GM13977 (cell line): ENCODE measurements around the gene ST7.

Source experiments
- DNase-seq: peaks from one replicate; pipeline ENCODE4 v3.0.0; 2012; ENCODE audit warnings: low spot score
- in situ Hi-C: fragments of 300-500 bp; cut with MboI; formaldehyde crosslinking; loops from one replicate; pipeline ENCODE4 v1.12.0; 2022; ENCODE audit warnings: low sequenced_read_pairs, low pct_unique_long_range_greater_than_20kb, mixed read lengths, inconsistent platforms; ENCODE audit not compliant: unreplicated experiment
- TF ChIP-seq, protein P1 (sequence below): IDR thresholded peaks from 2 replicates; pipeline ENCODE4 v1.5.1; 2012; ENCODE audit warnings: mild to moderate bottlenecking, control low read depth; ENCODE audit not compliant: insufficient read depth; ENCODE audit errors: extremely low read depth, missing control alignments

Gene ST7

DNA sequence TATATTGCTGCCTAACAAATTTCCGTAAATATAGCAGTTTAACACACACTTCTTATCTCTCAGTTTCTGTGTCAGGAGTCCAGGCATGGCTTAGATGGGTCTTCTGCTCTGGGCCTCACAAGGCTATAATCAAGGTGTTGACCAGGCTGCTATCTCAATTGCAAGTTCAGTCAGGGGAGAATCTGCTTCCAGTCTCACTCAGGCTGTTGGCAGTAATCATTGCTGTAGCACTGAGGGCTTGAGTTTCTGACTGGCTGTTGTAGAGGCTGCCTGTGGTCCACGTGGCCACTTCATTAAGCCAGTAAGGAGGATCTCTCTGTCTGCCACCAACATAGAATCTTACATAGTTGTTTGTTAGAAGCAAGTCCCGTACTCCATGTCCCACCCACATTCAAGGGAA, 138.4 kb downstream of the ST7 start:
- in situ Hi-C loops: no loop called here
- TF ChIP-seq, protein P1, sequence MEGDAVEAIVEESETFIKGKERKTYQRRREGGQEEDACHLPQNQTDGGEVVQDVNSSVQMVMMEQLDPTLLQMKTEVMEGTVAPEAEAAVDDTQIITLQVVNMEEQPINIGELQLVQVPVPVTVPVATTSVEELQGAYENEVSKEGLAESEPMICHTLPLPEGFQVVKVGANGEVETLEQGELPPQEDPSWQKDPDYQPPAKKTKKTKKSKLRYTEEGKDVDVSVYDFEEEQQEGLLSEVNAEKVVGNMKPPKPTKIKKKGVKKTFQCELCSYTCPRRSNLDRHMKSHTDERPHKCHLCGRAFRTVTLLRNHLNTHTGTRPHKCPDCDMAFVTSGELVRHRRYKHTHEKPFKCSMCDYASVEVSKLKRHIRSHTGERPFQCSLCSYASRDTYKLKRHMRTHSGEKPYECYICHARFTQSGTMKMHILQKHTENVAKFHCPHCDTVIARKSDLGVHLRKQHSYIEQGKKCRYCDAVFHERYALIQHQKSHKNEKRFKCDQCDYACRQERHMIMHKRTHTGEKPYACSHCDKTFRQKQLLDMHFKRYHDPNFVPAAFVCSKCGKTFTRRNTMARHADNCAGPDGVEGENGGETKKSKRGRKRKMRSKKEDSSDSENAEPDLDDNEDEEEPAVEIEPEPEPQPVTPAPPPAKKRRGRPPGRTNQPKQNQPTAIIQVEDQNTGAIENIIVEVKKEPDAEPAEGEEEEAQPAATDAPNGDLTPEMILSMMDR: no peak
- no peak for DNase-seq

DNA sequence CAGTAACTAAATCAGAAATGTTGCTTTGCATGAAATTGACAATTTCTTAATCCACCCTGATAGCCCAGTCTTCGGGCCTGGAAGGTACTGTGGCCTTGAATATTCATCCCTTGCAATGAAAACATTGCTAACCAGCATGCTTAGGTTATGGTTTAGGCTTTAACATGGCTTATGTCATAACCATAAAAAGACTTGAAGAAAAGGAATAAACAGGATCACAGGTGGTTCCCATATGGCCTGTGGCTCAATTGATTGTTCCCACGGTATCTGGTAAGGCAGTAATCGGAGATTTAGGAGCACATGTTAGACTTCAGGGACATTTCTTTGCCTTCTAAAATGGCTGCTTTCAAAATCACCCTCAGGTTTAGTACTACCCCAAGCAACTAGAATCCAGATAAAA, 139.5 kb downstream of the ST7 start:
- in situ Hi-C loops: no loop called here
- TF ChIP-seq, protein P1: no peak
- DNase-seq: no peak

DNA sequence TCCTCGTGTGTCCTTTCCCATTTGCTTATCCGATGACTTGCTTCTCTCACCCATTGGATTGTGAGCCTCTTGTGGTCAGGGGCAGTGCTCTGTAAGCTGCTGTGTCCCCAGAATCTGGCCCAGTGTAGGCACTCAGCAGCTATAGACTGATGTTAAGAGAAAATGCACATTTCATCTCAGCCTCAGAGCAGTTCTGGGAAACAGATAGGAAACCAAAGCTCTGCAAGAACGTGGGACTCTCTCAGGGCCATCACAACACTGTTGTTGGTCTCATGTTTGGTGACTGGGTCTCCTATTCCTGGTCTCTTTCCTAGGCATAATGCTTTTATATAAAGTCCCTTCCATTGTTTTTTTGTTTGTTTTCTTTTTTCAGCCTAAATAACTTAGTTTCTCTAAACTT, 141.2 kb downstream of the ST7 start:
- TF ChIP-seq, protein P1: no peak
- no peak for DNase-seq
- in situ Hi-C loops: no loop called here

DNA sequence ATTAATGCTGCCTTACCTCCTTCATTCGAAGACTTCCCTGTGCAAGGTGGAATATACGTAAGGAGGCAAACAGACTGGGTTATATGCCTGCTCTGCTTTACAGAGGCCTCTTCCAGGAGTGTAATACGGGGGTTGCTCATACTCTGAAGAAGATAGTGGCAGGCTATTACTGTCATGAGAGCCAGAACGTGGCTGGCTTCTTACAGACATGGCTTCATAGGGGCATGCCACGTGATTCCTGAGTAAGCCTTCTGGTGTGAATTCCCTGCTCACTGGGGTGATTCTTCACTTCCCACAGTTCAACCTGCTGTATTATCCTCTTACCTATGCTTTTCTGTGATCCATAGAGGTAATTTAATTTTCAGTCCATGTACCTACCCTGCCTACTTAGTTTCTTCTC, 141.8 kb downstream of the ST7 start:
- in situ Hi-C loops: no loop called here
- no peak for DNase-seq
- TF ChIP-seq, protein P1: no peak

DNA sequence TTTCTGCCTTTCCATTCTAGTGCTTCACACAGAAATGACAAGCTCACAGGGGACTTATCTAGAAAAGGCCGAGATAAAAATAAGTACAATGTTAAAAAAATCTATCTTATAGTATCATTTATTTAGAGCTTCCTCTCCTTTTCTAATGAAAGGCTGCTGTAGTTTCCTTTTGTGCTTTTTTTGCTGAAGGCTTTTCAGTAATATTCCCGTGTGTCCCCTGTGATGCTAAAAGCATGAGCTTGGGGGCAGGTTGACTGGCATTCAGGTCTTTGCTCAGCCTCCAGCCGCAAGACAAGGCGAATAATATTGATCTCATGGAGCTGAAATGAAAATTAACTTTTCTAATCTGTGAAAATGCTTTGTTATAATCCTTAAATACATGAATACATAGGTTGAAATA, 143.0 kb downstream of the ST7 start:
- in situ Hi-C loops: no loop called here
- DNase-seq: no peak
- TF ChIP-seq, protein P1: no peak

DNA sequence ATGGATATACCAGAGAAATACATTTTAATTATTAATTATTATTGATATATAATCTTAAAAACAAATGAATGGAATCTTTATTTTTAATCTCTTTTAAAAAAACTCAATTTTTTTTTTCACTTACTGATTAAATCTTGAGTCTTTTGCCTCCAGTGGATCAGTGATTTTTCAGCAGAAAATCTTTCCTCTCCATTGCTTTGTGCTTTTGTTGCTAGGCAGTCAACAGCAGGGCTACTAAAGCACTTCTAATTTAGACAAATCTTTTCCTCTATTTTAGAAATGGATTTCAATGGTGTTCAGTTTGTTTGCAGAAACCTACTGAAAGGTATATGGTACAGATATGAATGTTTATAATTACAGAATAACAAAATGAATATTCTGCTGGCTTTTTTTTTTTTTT, 143.6 kb downstream of the ST7 start:
- DNase-seq: no peak
- TF ChIP-seq, protein P1: no peak
- in situ Hi-C loops: no loop called here

DNA sequence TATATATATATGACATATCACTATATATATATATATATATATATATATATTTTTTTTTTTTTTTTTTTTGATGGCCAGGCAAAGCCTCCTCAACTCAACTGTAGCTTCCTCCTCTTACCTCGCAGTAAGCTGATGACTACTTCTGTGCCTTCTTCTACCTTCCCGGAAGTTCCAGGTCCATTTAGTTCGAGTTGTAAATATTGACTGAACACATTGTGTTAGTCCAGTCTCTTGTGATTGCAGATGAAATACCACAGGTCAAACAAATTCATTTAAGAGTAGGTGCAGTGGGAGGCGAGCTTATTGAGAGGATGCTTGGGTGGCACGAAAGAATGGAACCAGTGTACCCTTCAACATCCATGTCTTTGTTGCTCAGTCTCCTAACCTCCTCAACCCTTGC, 144.6 kb downstream of the ST7 start:
- no peak for DNase-seq
- TF ChIP-seq, protein P1: no peak

More for the DNA sequence above, 144.6 kb downstream of the ST7 start:
- in situ Hi-C loops: no loop called here
